HG03097 (cell line): ENCODE measurements around the gene DTNBP1.
"Not testable (repeated sequence)": the region's sequence is repeated elsewhere in the genome, so short reads cannot be mapped to it uniquely, and the experiment has no call there.

Experiments used
- ATAC-seq: cut with Tn5 transposase; IDR thresholded peaks from one replicate; pipeline ENCODE4 v1.9.1; 2021; ENCODE audit not compliant: unreplicated experiment, low FRiP score

DTNBP1 gene

DNA sequence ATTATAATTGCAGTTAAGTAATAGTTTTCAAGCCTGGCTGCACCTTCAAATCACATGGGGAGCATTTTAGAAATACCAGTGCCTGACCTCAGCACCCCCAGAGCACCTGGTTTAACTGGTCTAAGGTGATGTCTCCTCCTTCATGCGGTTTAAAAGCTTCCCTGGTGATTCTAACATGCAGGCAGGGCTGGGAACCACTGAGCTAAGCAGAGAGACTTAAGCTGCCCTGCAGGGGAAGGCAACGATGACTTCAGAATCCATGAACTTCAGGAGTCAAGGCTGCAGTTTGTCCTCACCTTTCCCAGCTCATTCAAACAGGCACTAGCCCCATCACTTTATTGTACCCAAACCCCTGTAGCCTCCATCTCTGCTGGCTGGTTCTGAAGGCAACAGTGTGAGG lies 6.1 kb upstream of the DTNBP1 start:
- no peak for ATAC-seq

DNA sequence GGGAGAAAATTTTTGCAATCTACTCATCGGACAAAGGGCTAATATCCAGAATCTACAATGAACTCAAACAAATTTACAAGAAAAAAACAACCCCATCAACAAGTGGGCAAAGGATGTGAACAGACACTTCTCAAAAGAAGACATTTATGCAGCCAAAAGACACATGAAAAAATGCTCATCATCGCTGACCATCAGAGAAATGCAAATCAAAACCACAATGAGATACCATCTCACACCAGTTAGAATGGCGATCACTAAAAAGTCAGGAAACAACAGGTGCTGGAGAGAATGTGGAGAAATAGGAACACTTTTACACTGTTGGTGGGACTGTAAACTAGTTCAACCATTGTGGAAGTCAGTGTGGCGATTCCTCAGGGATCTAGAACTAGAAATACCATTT lies 4.1 kb upstream of the DTNBP1 start:
- ATAC-seq: not testable (repeated sequence)

DNA sequence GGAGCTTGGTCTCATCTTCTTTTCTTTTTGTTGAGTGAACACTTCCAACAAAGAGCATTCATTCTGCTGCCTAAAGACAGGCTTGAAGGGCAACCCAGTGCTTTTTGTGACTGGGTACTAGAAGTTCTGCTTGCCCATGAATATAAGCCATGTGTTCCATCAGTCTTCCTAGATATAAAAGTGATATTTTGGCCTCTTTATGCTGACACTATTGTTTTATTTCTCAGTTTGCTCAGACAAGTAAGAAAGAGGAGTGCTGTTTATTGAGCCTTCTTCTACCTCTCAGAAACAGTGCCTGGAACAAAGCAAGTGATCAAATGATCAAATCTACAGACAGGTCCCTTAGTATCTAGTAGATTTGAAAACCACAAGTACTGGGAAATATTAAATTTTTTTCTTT lies 2.4 kb upstream of the DTNBP1 start:
- no peak for ATAC-seq

DNA sequence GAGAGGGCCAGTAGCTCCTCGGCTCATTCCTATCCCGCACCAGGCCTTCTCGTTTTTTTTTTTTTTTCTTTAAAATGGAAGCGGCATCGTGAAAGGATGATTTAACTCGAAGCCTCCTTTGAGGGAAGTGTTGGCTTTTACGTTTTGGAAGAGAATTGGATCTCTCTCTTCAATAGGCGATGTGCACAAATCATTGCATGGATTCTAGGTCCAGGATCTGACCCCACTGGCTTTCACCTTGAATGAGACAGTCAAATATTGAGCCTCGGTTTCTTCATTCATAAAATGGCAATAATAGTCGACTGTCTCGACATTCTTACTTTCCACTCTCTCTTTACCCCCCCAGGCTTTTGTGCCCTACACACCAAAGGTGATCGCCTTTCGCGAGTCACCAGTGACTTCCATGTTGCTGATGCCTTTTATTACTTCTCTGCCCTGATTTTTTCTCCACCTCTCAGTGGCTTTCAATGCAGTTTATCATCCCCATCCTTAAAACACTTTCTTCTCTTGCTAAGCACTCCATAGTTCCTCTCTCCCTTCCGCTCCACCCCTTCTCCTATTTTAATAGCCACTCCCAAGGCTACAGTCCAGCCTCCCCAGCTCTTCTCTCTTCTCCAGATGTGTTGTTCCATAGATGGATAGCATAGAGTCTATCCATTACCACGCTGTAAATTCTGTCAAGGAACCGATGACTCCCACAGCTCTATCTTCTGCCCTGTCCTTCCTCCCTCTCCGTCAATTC lies 473 bp upstream of the DTNBP1 start:
- no peak for ATAC-seq

DNA sequence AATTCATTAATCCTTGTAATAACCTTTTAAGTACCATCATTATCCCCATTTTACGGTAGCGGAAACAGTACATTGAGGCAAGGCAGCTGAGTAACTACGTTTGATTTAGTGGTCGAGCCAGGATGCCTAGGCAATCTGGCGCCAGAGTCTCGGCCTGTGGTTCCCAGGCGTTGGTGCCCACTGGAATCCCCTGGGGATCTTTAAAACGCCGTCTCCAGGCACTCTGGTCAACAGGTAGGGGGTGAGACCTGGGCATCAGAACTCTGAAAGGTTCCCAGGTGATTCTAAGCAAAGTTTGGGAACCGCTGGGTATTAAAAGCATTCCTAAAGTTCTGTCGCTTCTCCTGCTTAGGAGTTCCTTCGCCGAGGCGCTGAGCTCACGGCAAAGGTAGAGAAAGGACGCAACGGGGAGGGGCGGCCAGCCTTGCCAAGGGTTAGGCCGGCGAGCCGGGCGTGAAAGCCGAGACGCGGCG lies 939 bp downstream of the DTNBP1 start:
- no peak for ATAC-seq

DNA sequence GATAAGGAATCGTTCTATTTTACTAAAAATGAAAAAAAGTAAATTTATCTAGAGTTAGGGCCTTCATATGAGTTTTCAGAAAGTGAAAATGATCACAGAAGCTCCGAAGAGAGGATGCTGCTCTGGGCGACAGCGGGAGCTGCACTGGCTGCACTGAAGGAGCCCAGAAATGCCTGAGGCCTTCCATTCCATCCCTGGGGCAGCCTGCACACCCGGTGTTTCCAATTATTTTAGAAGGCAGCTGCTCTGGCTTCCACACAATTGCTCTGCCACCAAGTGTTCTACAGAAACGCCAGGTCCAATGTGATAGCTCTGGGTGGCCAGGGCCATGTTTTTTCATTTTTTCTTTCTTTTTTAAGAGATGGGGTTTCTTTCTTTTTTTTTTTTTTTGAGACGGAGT lies 3.6 kb downstream of the DTNBP1 start:
- ATAC-seq: no peak

DNA sequence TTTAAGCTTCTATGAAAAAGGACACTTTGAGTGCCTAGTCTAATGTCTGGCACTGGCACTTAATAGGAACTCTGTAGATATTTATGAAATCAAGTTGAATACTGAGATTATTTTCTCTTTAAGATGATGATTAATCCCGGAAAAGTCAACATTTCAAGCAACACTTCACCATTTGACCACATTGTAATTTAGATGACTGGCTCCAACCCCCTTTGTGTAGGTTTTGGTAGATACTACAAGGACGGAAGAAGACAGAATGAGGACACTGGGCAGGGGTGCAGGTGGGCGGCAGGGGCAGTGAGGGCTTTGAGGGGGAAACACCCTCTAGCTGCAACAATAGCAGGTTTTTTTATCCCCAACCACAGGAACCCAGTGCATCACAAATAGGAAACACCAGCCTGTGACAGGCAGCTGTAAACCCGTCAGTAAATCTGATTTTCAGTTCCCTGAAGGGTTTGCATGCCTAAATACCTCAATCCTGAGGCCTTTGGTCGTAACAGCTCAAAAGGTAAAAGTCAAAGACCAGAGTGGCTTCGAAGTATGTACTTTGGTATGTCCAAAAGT lies 4.6 kb downstream of the DTNBP1 start:
- no peak for ATAC-seq

DNA sequence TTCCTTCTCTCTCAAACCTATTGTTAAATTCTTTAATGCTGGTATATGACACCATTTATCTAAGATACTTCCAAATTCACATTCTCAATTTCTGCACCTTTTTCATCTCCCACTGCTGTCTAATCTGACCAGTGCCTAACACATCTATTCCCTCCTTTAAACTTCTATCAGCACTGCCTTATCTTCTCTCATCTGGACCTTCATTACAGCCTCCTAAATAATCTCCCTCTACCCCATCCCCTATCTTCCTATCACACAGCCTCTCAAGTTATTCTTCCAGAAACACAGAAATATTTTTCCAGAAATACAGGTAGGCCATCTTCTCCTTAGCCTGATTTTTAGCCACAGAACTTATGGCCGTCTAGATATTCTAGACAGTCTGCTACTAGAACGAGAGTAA lies 5.5 kb downstream of the DTNBP1 start:
- ATAC-seq: no peak

DNA sequence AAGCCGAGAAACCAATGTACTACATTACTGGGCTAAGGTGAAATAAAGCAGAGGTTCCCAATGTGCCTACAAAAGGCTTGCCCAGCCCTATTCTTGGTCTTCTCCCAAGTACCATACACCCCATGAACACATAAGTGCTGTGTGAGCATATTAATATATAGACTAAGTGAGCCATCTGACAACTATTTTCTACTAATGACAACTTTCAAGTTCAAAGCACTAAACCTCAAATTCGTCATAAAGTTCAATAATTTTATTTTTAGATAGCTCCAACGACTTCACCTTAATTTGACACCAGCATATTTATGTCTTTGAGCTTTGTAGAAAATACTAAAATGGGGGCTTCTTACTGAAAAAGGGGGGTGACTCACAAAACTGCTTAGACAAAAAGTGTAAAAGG lies 6.7 kb downstream of the DTNBP1 start:
- ATAC-seq: no peak

DNA sequence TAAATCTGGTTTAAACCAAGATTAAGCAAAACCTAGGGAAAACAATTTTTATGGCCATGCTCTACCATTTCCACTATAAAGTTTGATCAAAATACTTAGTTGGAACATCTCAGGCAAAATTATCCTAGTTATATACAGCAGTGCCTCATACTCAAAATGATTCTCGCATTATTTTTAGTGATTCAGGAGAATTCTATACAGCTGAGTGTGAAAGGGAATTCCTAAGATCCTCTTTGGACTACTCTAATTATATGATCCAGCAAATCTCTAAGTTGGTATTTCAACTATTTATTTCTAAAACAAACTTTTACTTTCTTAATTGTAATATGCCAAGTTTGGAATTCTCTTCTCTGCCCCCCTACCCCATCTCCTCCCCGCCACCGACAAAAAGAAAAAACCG lies 8.6 kb downstream of the DTNBP1 start:
- no peak for ATAC-seq

DNA sequence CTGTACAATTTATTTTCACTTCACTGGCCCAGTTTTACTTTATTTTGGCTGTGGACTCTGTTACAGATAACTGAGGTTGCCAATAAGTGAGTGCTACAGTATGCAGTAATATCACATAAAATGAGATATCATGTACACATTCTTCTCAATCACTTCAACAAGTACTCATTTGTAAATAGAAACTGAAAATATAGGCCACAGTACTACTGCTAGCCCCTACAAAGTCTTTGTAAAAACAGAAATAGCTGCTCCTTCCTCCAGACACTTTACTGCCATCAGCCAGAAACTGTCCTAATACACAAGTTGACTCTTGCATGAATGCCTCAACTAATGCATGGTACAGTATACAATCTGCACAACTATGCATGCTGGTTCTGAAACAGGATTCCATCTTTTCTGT lies 9.2 kb downstream of the DTNBP1 start:
- ATAC-seq: no peak

DNA sequence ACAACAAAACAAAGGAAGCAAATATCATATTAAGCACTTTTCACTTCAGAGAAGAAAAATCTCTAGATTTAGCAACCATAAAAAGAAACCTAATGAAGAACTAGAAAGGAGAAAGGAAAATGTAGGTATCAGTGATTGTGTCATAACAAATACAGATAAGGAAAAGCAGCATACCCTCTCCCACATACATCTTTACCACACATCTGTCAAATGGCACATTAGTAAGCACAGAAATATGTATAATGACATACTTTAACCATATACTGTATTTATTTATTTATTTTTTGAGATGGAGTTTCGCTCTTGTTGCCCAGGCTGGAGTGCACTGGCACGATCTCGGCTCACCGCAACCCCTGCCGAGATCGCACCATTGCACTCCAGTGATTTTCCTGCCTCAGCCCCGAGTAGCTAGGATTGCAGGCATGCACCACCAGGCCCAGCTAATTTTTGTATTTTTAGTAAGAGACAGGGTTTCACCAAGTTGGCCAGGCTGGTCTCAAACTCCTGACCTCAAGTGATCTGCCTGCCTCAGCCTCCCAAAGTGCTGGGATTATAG lies 12.7 kb downstream of the DTNBP1 start:
- ATAC-seq: not testable (repeated sequence)

DNA sequence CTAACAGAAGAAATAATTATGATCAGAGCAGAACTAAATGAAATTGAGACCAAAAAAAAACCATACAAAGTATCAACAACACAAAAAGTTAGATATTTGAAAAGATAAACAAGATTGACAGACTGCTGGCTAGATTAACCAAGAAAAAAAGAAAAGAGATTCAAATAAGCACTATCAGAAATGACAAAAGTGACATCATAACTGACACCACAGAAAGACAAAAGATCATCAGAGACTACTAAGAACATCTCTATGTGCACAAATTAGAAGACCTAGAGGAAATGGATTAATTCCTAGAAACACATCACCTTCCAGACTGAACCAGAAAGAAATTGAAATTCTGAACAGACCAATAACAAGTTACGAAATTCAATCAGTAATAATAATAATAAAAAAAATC lies 17.9 kb downstream of the DTNBP1 start:
- no peak for ATAC-seq

DNA sequence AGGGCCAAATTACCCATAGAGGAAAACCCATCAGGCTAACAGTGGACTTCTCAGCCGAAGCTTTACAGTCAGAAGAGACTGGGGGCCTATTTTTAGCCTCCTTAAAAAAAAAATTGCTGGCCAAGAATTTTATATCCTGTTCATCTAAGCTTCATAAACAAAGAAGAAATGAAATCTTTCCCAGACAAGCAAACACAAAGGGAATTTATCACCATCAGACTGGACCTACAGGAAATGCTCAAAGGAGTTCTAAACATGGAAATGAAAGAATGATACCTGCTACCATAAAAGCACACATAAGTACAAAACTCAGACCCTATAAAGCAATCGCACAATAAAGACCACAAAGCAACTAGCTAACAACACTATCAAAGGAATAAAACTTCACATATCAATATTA lies 19.3 kb downstream of the DTNBP1 start:
- no peak for ATAC-seq

DNA sequence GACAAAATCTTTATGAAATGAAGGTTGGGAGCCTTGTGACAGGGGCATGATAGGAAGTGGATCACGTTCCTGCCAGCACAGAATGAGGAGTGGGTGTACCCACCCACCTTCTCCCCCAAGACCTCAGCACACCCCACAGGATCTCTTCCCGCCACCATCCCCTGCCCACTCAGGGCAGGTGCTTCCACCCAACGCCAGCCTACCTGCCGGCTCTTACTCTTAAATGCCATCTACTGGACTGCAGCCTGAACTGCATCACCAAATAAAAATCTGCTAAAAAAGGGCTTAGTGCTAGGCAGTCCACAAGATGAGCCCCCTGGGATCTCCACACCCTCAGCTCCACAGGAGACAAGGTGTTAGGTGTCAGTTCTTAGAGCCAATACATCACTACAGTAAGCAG lies 20.6 kb downstream of the DTNBP1 start:
- ATAC-seq: no peak

DNA sequence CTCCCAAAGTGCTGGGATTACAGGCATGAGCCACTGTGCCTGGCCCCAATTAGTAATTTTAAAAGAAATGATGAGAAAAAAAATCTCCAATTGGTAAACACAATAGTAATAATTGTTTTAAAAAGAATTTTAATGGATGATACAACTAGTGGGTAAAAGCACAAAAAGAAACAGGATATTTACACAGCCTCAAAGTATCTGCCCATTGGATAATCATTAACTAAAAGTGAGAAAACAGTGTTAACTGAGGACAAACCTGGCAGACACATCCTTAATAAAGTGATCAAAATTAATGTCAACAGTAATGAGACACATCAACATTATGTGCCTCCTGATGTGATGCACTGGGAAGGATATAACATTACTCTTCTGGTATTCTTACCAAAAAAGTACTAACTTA lies 24.5 kb downstream of the DTNBP1 start:
- ATAC-seq: no peak

DNA sequence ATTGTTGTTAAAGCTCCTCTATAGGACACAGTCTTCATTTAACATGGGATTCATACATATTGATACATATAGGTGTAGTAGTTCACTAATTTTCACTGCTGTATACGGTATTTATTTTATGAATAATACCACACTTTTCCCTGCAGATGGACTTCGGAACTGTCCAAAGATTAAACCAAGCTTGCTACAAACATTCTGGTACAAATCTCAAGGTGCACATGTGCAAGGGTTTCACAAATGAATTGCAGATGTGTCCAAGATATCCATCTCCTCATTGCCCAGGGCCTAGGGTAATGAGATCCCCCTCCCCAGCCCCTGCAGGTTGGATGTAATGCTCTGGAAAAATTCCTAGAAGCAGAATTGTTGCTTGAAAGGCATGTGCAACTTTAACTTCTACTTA lies 31.4 kb downstream of the DTNBP1 start:
- ATAC-seq: no peak

DNA sequence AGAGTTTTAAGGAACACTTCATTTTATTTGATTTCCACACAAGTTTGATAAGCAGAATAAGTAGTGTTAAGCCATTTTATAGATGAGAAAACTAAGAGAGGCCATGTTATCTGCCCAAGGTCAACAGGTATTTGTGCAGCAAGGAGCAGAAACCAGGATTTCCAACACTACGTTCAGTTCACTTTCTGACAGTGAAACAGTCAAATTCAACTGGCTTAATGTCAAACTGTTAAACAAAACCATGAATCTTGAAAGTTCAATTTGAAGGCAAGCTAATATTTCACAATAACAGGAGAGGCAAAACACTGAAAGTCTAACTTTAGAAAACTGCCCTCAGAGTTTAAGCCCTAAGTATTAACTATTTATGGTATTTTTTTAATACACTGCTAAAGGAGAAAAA lies 32.6 kb downstream of the DTNBP1 start:
- no peak for ATAC-seq

DNA sequence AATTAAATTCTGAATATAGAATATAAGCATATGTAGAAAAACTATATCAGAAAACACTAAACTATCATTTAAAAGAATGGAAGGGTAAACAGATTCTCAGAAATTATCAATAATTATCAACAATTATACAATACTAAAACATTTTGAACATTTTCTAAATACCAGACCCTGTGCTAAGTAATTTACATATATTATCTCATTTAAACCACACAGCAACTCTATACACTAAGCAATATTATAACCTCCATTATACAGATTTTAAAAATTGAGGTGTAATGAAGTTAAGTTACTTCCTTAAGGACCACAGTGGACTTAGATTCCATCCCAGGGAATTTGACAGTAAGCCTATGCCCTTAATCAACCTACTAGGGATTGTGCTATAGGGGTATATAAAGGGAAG lies 33.3 kb downstream of the DTNBP1 start:
- no peak for ATAC-seq

DNA sequence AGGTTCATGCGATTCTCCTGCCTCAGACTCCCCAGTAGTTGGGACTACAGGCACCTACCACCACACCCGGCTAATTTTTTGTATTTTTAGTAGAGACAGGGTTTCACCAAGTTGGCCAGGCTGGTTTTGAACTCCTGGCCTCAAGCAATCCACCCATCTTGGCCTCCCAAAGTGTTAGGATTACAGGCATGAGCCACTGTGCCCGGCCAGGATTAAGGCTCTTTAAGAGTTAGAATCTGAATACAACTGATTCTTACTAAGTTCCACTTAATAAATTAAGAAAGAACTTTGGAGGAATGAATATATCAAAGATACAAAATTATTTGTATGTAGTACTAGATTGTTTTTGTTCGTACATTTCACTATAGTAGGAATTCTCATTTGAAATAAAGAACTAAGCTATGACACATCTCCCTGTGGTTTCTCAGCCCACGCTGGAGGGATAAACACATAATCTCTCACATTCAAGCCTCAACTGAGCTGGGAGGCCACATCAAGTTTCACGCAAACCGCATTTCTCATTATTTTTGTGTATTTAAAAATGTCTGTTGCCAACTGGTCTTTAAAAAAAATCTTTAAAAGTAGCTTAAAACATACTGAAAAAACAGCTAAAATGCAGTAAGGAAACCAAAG lies 34.2 kb downstream of the DTNBP1 start:
- ATAC-seq: no peak

DNA sequence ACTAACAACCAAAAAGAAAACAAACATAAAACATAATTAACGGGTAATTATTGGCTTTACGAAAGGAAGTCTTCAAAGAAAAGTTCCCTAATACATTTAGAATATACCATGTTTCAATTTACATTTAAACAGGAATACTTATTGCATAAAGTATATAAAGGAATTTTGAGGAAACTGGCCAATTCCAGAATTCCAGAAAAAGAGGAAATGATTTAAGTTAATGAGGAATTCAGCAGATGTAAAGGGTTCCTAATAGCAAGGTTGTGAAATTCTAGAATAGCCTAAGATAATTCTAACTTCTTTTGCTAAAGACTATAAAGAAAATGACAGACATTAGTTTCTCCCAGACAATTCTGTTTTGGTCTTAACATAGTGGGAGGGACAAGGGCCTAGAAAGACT lies 35.0 kb downstream of the DTNBP1 start:
- no peak for ATAC-seq
